GM12878 (cell line): ENCODE data around the gene ESR1. TPM values are rescaled to one million over a fixed set of nuclear protein-coding genes. Genes with fewer than 3 reads are reported as not detected.

Experiments
- ATAC-seq: fragments of 200-7000 bp; cut with Tn5 transposase; 3 replicates; pipeline ENCODE4 v1.9.1; 2020; ENCODE audit warnings: mild to moderate bottlenecking, moderate library complexity
- BruUV-seq: library from RNA; stranded (reverse); fragments of 400-500 nt; replicated peaks from 2 replicates; lab custom pipeline; 2021; lab: Mats Ljungman, UMichigan
- CTCF ChIA-PET: fragments of 300-600 bp; sonication (Branson Sonifier 250); formaldehyde crosslinking; extraction: SDS; loops from one replicate; lab custom pipeline; 2021; ENCODE audit warnings: inconsistent platforms; lab: Yijun Ruan, JAX
- POLR2A ChIA-PET: fragments of 350-600 bp; formaldehyde crosslinking; extraction: SDS; loops from one replicate; lab custom pipeline; 2021; ENCODE audit warnings: inconsistent platforms; lab: Charles Lee
- RAD21 ChIA-PET: fragments of 300-600 bp; sonication (Branson Sonifier 250); formaldehyde crosslinking; loops from one replicate; lab custom pipeline; 2023; ENCODE audit warnings: antibody characterized with exemption; ENCODE audit not compliant: unreplicated experiment; lab: Charles Lee
- SMC1A ChIA-PET: fragments of 300-600 bp; sonication (Branson Sonifier 250); formaldehyde crosslinking; loops from one replicate; lab custom pipeline; 2023; ENCODE audit not compliant: unreplicated experiment, uncharacterized antibody; lab: Charles Lee
- DNase-seq: peaks from one replicate; pipeline ENCODE4 v3.0.0-alpha.2; 2011; ENCODE audit warnings: low read depth, low spot score
- FAIRE-seq: peaks from 3 replicates; lab custom pipeline; 2011; peaks lifted over from hg19 to GRCh38; lab: Jason Lieb, UNC
- H2AFZ ChIP-seq: 2 replicates; pipeline ENCODE4 v1.6.0; 2011; ENCODE audit warnings: low read depth, low read length, control low read depth; ENCODE audit not compliant: control insufficient read depth
- H3K27ac ChIP-seq: 2 replicates; pipeline ENCODE4 v1.5.1; 2011; ENCODE audit warnings: control low read depth; ENCODE audit not compliant: control insufficient read depth, insufficient read depth
- H3K27me3 ChIP-seq, 2 experiments: replicated peaks in 1 of 2; 2 replicates each; pipeline versions ENCODE4 v1.6.0 to v1.6.1; 2011; ENCODE audit warnings: low read length in 1 of 2; ENCODE audit not compliant: control insufficient read depth in 2 of 2, insufficient read depth in 2 of 2
- H3K36me3 ChIP-seq, 2 experiments: 2 replicates each; pipeline ENCODE4 v1.5.1; 2011; ENCODE audit warnings: low read length in 1 of 2; ENCODE audit not compliant: control insufficient read depth in 2 of 2, insufficient read depth in 2 of 2
- H3K4me1 ChIP-seq: 2 replicates; pipeline ENCODE4 v1.6.1; 2011; ENCODE audit warnings: mild to moderate bottlenecking, low read length, moderate library complexity, mixed read lengths; ENCODE audit not compliant: control insufficient read depth, insufficient read depth
- H3K4me2 ChIP-seq: 2 replicates; pipeline ENCODE4 v1.6.0; 2011; ENCODE audit warnings: control low read depth; ENCODE audit not compliant: control insufficient read depth, insufficient read depth
- H3K4me3 ChIP-seq: fragments of 200-600 bp; sonication (generic); 2 replicates; pipeline ENCODE4 v1.5.1; 2016
- H3K79me2 ChIP-seq: 2 replicates; pipeline ENCODE4 v1.6.0; 2011; ENCODE audit warnings: low read length; ENCODE audit not compliant: control insufficient read depth, insufficient read depth
- H3K9ac ChIP-seq: 2 replicates; pipeline ENCODE4 v1.8.0; 2011; ENCODE audit warnings: low read length, control low read depth, mixed read lengths; ENCODE audit not compliant: control insufficient read depth, insufficient read depth
- H3K9me3 ChIP-seq: replicated peaks from 3 replicates; pipeline ENCODE4 v1.5.1; 2011; ENCODE audit warnings: mild to moderate bottlenecking, low read length; ENCODE audit not compliant: control insufficient read depth, insufficient read depth
- H4K20me1 ChIP-seq: 2 replicates; pipeline ENCODE4 v1.6.0; 2011; ENCODE audit not compliant: control insufficient read depth, insufficient read depth
- ATF7 ChIP-seq: fragments of 450-650 bp; IDR thresholded peaks from 2 replicates; pipeline ENCODE4 v1.6.1; 2016; ENCODE audit warnings: low read depth, mild to moderate bottlenecking
- BACH1 ChIP-seq: fragments of 450-650 bp; IDR thresholded peaks from 2 replicates; pipeline ENCODE4 v1.6.1; 2017; ENCODE audit warnings: mild to moderate bottlenecking, borderline replicate concordance
- BHLHE40 ChIP-seq, 2 experiments: fragments of 450-650 bp in 1 of 2; IDR thresholded peaks; 2 replicates each; pipeline ENCODE4 v1.6.1; 2011 to 2017; ENCODE audit warnings: low read depth in 2 of 2, borderline replicate concordance in 1 of 2, improper control_type of control experiment in 1 of 2, low read length in 1 of 2, mild to moderate bottlenecking in 1 of 2
- CTCF ChIP-seq, 3 experiments: IDR thresholded peaks in 2 of 3; conservative IDR thresholded peaks in 1 of 3; 2 replicates each; pipeline ENCODE4 v1.5.1; 2011; ENCODE audit warnings: low read depth in 3 of 3, low read length in 3 of 3, mild to moderate bottlenecking in 3 of 3, control low read depth in 2 of 3, moderate library complexity in 2 of 3, inconsistent platforms in 1 of 3, mixed read lengths in 1 of 3; ENCODE audit not compliant: control insufficient read depth in 2 of 3, insufficient read depth in 1 of 3; ENCODE audit errors: extremely low read depth in 1 of 3
- EED ChIP-seq: sonication (generic); IDR thresholded peaks from 2 replicates; pipeline ENCODE4 v1.6.1; 2016; ENCODE audit warnings: antibody characterized with exemption, low read depth
- EP300 ChIP-seq, 2 experiments: fragments of 150-350 bp in 1 of 2; IDR thresholded peaks; 2 replicates each; pipeline ENCODE4 v1.6.1; 2011 to 2012; ENCODE audit warnings: low read depth in 2 of 2, low read length in 2 of 2, borderline replicate concordance in 1 of 2, improper control_type of control experiment in 1 of 2, inconsistent platforms in 1 of 2; ENCODE audit not compliant: control insufficient read depth in 1 of 2
- FOXM1 ChIP-seq: IDR thresholded peaks from 2 replicates; pipeline ENCODE4 v1.6.1; 2012; ENCODE audit warnings: low read depth, mild to moderate bottlenecking, inconsistent platforms, low read length, moderate library complexity
- KLF5 ChIP-seq: fragments of 450-650 bp; IDR thresholded peaks from 2 replicates; pipeline ENCODE4 v1.6.1; 2014; ENCODE audit warnings: mild to moderate bottlenecking; ENCODE audit not compliant: partially characterized antibody
- NFYA ChIP-seq: IDR thresholded peaks from 2 replicates; pipeline ENCODE4 v1.6.1; 2011; ENCODE audit warnings: low read depth, mild to moderate bottlenecking, low read length, improper control_type of control experiment, borderline replicate concordance
- NR2C1 ChIP-seq: fragments of 450-650 bp; IDR thresholded peaks from 2 replicates; pipeline ENCODE4 v1.6.1; 2017; ENCODE audit warnings: antibody characterized with exemption, mild to moderate bottlenecking, moderate library complexity
- NRF1 ChIP-seq: conservative IDR thresholded peaks from 2 replicates; pipeline ENCODE4 v1.6.1; 2011; ENCODE audit warnings: mild to moderate bottlenecking, low read depth, low read length, improper control_type of control experiment
- RAD21 ChIP-seq: IDR thresholded peaks from 2 replicates; pipeline ENCODE4 v1.6.1; 2011; ENCODE audit warnings: mild to moderate bottlenecking, low read depth, low read length, moderate library complexity; ENCODE audit not compliant: insufficient read depth
- REST ChIP-seq: IDR thresholded peaks from 2 replicates; pipeline ENCODE4 v1.6.1; 2012; ENCODE audit warnings: mild to moderate bottlenecking, low read depth, low read length
- SREBF2 ChIP-seq: IDR thresholded peaks from 2 replicates; pipeline ENCODE4 v1.6.1; 2012; ENCODE audit warnings: mild to moderate bottlenecking, low read length
- whole genome bisulfite sequencing: methylation state at CpG from one replicate; pipeline ENCODE4 v1.1.6; 2016; ENCODE audit warnings: low lambda C conversion rate; ENCODE audit not compliant: insufficient replicate concordance, insufficient coverage; ENCODE audit errors: missing lambda C conversion rate; 5-methylcytosine and 5-hydroxymethylcytosine counted together
- in situ Hi-C: fragments of 300-500 bp; cut with MboI; formaldehyde crosslinking; loops from 9 replicates; pipeline ENCODE4 v1.14.3; 2018; ENCODE audit warnings: mixed read lengths
- intact Hi-C: fragments of 100-400 bp; cut with micrococcal nuclease; formaldehyde crosslinking; loops from one replicate; pipeline ENCODE4 v1.14.2; 2022; ENCODE audit not compliant: unreplicated experiment
- polyA plus RNA-seq, 11 experiments: library from polyadenylated mRNA; depleted of rRNA in 4 of 11; unstranded in 6 of 11; stranded (reverse) in 5 of 11; fragments of >200 nt; fragmentation: Nextera tagmentation in 4 of 11; fragmentation: Illumina TruSeq in 1 of 11; extraction: Ambion mirVana in 4 of 11; extraction: Trizol in 1 of 11; gene quantifications; 1 replicate in 1 of 11; 2 replicates in 10 of 11; pipeline versions ENCODE4 v1.2.1 to v1.2.3, GENCODE V29; 2011 to 2016; ENCODE audit warnings: inconsistent platforms in 2 of 11, missing spikeins in 2 of 11, low read depth in 1 of 11
- total RNA-seq, 4 experiments: library from RNA; depleted of rRNA in 3 of 4; stranded (reverse); fragments of >200 nt in 3 of 4; fragmentation: Illumina TruSeq in 1 of 4; extraction: Trizol in 1 of 4; gene quantifications; 2 replicates each; pipeline versions ENCODE4 v1.2.1 to v1.2.3, GENCODE V29; 2013 to 2021

ESR1 gene
- total and polyA plus RNA-seq, 10 of the 15 experiments (the other 5 are each of a cell fraction or from before 2014, with no cell fraction given), result 0.03 to 0.51 (median 0.21) TPM; not detected in 4

GRCh38 chr6:152166497-152166896 is 359.0 kb downstream of the ESR1 start:
- no peak overlapping the region for H2AFZ ChIP-seq
- no peak overlapping the region for H3K9ac ChIP-seq
- H4K20me1 ChIP-seq, result no peaks in the 10 kb centered on the region
- no peak for FAIRE-seq
- no TSS peak for BruUV-seq
- peaks cover 15% of the 10 kb centered on the region; the same call in 1 of the 2 replicates for H3K4me1 ChIP-seq
- CTCF ChIA-PET, result interaction anchor here (1.4 to 1.8 kb wide), 2 partner anchors 13 to 476 kb away, joined by 3 to 5 read pairs; no protein-coding TSS in a partner anchor
- H3K27me3 ChIP-seq, result no peaks in the 10 kb centered on the region
- no peak for ATAC-seq
- in situ Hi-C loops (no loop called here), intact Hi-C loops (no loop called here)
- peaks cover 6% of the 10 kb centered on the region for H3K9me3 ChIP-seq
- SMC1A ChIA-PET, result interaction anchor here (1.1 to 3.1 kb wide), 2 partner anchors 18 to 105 kb away, joined by 3 to 9 read pairs; no protein-coding TSS in a partner anchor
- 50% methylated on average over 4 of the region's 4 CpGs for WGBS
- TF ChIP-seq CTCF (IDR thresholded peaks at IDR 0.05 in 2 of 3, conservative IDR thresholded peaks at IDR 0.05 in 1 of 3; ENCODE audit: control insufficient read depth in 2 of 3, extremely low read depth in 1 of 3, insufficient read depth in 1 of 3, low read depth in 3 of 3, low read length in 3 of 3), result no peak
- no peak for TF ChIP-seq REST
- TF ChIP-seq BHLHE40 (IDR thresholded peaks at IDR 0.05; ENCODE audit: borderline replicate concordance in 1 of 2, low read depth in 2 of 2, low read length in 1 of 2), result no peak
- no peak for TF ChIP-seq NRF1
- TF ChIP-seq ATF7, result no peak
- TF ChIP-seq NFYA, result no peak
- TF ChIP-seq RAD21, result no peak
- no peak for TF ChIP-seq KLF5
- no peak for TF ChIP-seq EED
- TF ChIP-seq SREBF2, result no peak
- no peak for TF ChIP-seq FOXM1
- no peak for TF ChIP-seq NR2C1
- TF ChIP-seq BACH1, result no peak
- TF ChIP-seq EP300 (IDR thresholded peaks at IDR 0.05; ENCODE audit: borderline replicate concordance in 1 of 2, control insufficient read depth in 1 of 2, low read depth in 2 of 2, low read length in 2 of 2), result no peak
- POLR2A ChIA-PET, result no interaction called here
- DNase-seq, result no peak
- H3K4me3 ChIP-seq, result no peak overlapping the region
- H3K36me3 ChIP-seq, result peaks cover 0 to 2% of the 10 kb centered on the region in 2 experiments; a peak in 1 of 4 replicates
- RAD21 ChIA-PET, result no interaction called here
- no peak overlapping the region for H3K4me2 ChIP-seq
- H3K79me2 ChIP-seq, result no peaks in the 10 kb centered on the region
- no peak overlapping the region for H3K27ac ChIP-seq
